D341Med (cell line): Measurements from ENCODE around the gene PAF1.

Experiments
- DNase-seq: peaks from one replicate; pipeline ENCODE4 v3.0.0; 2012; ENCODE audit warnings: low spot score

The PAF1 gene

DNA sequence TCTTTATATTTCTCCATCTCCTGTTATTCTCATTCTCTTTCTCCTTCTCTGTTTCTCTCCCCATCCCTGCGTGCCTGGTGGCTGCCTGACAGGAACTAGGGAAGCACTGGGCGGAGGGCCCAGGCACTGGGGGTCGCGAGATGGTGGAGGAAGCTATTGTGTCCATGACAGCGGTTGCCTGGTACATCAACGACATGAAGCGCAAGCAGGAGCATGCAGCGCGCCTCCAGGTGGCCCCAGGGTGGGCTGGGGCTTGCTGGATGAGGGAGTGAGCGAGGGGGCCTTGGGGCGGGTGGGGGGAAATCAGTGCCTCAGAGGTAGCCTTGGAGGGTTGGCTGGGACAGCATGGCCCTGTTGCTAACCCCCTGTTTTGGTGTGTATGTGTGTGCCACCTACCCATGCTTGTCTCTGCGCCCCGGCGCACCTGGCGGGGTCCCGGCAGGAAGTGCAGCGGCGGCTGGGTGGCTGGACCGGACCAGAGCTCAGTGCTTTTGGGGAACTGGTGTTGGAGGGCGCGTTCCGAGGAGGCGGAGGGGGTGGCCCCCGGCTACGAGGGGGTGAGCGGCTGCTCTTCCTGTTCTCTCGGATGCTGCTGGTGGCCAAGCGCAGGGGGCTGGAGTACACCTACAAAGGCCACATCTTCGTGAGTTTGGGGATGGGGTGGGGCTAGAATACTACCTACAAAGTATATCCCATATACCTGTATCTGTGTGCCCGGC lies 26.7 kb upstream of the PAF1 start:
- DNase-seq: no peak

GRCh38 chr19:39416152-39417120 lies 25.5 kb upstream of the PAF1 start:
- DNase-seq: no peak

DNA sequence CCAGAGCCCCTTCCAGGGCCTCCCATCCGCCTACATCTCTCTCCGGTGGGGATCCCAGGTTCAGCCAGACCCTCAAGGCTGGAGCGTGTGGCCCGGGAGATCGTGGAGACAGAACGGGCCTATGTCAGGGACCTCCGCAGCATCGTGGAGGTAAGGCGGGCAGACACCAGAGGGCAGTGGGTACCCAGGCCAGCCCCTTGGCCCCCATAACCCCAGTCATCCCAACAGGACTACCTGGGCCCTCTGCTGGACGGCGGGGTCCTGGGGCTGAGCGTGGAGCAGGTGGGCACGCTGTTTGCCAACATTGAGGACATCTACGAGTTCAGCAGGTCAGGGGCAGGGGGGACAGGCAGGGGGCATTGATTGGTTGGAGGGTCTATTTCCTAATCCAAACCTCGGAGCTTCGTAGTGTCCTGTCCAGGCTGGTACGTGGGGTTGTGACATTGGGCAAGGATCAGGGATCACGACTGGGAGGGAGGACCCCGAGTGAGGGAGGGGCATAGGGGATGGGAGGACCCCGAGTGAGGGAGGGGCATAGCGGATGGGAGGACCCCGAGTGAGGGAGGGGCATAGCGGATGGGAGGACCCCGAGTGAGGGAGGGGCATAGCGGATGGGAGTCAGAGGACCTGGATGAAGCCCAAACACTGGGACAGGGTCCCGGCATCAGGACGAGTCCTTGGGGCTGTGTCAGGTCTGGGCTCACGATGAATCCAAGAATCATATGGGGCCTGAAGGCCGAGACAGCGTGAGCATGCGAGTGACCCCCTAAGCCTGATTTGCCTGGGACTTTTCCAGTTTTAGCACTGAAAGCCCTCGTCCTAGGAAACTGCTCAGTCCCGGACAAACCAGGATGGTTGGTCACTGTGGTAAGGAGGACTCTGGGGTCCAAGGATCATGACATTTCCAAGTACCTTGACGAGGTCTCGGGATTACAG lies 24.5 kb upstream of the PAF1 start:
- no peak for DNase-seq

- DNase-seq: peak; percentile 46
These were observed 23.2 kb upstream of the PAF1 start for GRCh38 chr19:39413911-39414608.

DNA sequence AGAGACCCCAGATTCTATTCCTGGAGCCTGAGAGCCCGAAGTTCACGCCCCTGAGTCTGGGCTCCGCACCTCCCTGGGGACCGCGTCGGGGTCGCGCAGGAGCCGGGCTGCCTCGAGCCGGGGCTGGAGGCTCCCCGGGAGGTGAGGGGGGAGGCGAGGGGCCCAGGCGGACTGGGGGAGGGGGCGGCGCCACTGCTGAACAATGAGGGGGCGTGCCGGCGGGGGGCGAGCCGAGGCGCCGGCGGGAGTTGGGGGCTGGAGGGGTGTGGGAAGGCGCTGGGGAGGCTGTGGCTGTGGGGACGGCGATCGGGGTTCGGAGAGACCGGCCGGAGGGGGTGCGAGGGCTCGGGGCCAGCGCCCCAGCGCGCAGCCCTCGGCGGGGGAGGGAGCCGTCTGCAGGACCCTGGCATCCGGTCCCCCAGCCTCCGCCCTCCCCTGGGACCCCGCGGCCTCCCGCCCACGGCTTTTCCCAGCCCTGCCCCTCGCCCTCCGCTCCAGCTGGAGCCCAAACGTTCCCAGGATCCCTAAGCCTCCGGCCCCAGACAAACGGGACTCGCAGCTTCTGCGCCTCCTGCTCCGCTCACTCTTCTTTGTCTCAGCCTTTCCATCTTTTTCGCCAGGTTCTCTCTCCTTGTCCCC lies 22.5 kb upstream of the PAF1 start:
- DNase-seq: peak; percentile 93

- no peak for DNase-seq
These were observed 22.0 kb upstream of the PAF1 start for GRCh38 chr19:39412867-39413271.

GRCh38 chr19:39412100-39412866 lies 21.4 kb upstream of the PAF1 start, which contains the start of gene PLEKHG2:
TSS of gene PLEKHG2 (plus strand) at chr19:39412669. CDS start at chr19:39414087, 1,418 bp downstream.
- peak; percentile 93 for DNase-seq

GRCh38 chr19:39411832-39412099 lies 20.9 kb upstream of the PAF1 start:
- DNase-seq: peak; percentile 66

GRCh38 chr19:39411081-39411831 lies 20.4 kb upstream of the PAF1 start:
- DNase-seq: no peak

DNA sequence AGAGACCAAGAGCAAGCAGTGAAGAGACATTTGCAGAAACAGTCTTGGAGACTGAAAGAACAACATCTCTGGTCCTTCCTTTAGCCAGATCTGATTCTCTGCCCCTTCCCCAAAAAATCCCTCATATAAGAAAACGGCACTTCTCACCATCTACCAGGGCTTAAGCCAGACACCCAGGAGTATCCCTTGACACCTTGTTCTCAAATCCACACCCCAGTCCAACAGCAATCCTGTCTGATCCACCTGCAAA lies 19.9 kb upstream of the PAF1 start:
- no peak for DNase-seq

GRCh38 chr19:39410017-39410830 lies 19.3 kb upstream of the PAF1 start:
- DNase-seq: no peak

DNA sequence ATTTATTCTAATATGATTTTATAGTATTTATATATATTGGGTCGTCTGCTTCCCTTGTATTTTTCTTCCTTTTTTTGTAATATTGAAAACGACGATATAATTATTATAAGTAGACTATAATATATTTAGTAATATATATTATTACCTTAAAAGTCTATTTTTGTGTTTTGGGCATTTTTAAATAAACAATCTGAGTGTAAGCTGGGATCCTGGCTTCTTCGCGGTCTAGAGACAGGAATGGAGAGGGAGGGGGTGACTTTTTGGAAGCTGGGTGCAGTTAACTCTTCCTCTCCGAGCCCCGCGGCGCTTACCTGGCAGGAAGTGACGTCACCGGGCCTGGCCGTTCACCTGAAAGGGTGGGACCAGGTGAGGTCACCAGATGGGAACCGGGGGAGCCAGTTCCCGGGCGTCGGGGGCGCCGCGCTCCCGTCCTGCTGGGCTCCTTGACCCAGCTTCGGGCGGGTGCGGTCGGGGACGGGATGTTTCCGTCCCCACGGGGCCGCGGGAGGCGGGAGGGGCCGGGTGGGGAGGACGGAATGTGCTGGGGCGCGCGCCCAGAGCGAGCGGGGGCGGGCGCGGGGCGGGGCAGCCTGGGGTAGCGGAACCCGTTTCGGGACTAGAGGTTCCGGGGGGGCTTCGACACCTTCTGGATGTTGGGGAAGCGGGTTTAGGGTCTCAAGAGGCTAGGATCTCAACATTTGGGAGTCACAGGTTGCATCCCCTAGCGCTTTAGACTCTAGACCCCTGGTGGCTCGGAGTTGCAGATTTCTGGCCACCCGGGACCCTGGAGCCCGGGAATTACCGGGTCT lies 18.5 kb upstream of the PAF1 start:
- DNase-seq: no peak

DNA sequence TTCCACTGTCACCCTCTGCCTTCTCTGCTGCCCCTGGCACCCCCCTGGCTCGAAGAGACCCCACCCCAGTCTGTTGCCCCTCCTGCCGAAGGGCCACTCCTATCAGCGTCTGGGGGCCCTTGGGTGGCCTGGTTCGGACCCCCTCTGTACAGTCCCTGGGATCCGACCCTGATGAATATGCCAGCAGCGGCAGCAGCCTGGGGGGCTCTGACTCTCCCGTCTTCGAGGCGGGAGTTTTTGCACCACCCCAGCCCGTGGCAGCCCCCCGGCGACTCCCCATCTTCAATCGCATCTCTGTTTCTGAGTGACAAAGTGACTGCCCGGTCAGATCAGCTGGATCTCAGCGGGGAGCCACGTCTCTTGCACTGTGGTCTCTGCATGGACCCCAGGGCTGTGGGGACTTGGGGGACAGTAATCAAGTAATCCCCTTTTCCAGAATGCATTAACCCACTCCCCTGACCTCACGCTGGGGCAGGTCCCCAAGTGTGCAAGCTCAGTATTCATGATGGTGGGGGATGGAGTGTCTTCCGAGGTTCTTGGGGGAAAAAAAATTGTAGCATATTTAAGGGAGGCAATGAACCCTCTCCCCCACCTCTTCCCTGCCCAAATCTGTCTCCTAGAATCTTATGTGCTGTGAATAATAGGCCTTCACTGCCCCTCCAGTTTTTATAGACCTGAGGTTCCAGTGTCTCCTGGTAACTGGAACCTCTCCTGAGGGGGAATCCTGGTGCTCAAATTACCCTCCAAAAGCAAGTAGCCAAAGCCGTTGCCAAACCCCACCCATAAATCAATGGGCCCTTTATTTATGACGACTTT lies 17.7 kb upstream of the PAF1 start:
- no peak for DNase-seq

- DNase-seq: no peak
These were observed 16.9 kb upstream of the PAF1 start for GRCh38 chr19:39407660-39408391.

DNA sequence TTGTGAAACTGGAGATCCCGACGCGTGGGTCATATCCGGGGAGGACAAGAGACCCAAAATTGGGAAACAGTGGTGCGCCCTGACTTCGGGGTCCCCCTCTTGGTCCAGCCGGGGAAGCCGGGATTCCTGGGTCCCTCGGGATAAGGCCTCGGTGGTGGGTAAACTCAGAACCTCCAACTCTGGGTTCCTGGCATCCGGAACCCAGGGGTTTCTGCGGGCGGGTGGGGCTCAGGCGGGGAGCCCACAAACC lies 16.4 kb upstream of the PAF1 start:
- DNase-seq: no peak

DNA sequence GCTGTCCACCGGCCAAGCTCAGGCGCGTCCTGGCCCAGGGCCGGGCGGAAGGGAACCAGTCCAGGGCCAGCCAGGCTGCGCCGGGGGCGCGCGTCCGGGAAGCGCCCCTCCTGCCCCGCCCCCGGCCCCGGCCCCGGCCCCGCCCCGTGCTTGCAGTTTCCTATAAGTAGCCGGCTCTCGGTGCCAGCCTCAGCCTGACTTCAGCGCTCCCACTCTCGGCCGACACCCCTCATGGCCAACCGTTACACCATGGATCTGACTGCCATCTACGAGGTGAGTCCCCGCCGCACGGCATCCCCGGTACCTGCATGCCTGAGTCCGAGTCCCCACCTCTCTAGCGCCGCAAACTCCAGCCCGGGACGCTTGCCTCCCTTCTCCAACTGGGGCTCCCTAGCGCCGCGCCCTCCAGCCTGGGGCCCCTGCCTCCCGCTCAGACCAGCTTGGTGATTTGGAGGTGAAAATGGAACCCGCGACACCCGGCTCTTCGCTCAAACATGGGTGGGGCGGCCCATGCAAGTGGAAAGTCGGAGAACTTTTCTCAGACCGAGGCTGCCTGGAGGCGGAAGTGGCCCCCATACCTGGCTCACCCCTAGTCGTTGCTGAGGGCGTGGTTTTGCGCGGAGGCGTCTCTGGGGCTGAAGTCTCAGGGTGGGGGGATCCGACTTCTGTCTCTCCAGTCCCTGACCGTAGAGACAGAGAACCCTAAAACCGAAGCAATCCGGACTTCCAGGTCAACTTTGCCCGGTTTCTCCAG lies 15.9 kb upstream of the PAF1 start, which contains the start of gene ZFP36:
Gene ZFP36 (plus strand): TSS at position 192 of the 754 bp plus-strand sequence. CDS start 58 bp downstream, at position 250.
- DNase-seq: peak; percentile 70
